ENCODE measurements around the gene VWA5B1. TPM values are rescaled to one million over a fixed set of nuclear protein-coding genes. Genes with fewer than 3 reads are reported as not detected.

The VWA5B1 gene
- total RNA-seq, 6 experiments from 2014 or later: not detected

GRCh38 chr1:20365421-20366055, 74.9 kb downstream of the VWA5B1 start:
- DNase-seq: no peak
- no peaks in the 10 kb centered on the region for H3K36me3 Mint-ChIP-seq (ENCODE audit: low read depth)

DNA sequence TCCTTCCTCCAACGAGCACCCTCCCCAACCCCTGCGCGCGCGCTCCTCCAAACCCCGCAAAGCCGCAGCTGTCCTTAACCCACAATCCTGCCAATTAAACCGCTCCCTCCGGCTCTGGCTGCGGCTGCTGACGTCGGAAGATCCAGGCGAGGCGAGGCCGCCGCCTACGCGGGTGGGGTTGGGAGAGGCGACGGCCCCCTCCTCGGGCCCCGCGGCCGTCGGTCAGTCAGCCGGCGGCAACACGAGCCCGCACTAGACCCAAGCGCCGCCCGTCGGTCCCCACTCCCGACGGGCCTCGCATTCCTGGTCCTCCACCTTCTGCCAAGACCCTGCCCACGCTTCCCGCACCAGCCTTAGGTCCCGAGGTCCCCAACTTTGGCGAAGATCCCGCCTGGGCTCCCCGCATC, 75.4 kb downstream of the VWA5B1 start:
- H3K27me3 Mint-ChIP-seq (ENCODE audit: insufficient read depth): peaks cover 48% of the 10 kb centered on the region
- no peak overlapping the region for H3K27ac Mint-ChIP-seq

More at GRCh38 chr1:20365421-20366055, 74.9 kb downstream of the VWA5B1 start:
- Mint-ChIP-seq H3K9me3 (no peaks in the 10 kb centered on the region), H3K27me3 (ENCODE audit: insufficient read depth) (peaks cover 53% of the 10 kb centered on the region), H3K4me3 (no peak overlapping the region), H3K4me1 (ENCODE audit: low read depth) (no peaks in the 10 kb centered on the region), H3K27ac (no peak overlapping the region)
- TF ChIP-seq, protein P1, sequence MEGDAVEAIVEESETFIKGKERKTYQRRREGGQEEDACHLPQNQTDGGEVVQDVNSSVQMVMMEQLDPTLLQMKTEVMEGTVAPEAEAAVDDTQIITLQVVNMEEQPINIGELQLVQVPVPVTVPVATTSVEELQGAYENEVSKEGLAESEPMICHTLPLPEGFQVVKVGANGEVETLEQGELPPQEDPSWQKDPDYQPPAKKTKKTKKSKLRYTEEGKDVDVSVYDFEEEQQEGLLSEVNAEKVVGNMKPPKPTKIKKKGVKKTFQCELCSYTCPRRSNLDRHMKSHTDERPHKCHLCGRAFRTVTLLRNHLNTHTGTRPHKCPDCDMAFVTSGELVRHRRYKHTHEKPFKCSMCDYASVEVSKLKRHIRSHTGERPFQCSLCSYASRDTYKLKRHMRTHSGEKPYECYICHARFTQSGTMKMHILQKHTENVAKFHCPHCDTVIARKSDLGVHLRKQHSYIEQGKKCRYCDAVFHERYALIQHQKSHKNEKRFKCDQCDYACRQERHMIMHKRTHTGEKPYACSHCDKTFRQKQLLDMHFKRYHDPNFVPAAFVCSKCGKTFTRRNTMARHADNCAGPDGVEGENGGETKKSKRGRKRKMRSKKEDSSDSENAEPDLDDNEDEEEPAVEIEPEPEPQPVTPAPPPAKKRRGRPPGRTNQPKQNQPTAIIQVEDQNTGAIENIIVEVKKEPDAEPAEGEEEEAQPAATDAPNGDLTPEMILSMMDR (IDR thresholded peaks at IDR 0.05): no peak

DNA sequence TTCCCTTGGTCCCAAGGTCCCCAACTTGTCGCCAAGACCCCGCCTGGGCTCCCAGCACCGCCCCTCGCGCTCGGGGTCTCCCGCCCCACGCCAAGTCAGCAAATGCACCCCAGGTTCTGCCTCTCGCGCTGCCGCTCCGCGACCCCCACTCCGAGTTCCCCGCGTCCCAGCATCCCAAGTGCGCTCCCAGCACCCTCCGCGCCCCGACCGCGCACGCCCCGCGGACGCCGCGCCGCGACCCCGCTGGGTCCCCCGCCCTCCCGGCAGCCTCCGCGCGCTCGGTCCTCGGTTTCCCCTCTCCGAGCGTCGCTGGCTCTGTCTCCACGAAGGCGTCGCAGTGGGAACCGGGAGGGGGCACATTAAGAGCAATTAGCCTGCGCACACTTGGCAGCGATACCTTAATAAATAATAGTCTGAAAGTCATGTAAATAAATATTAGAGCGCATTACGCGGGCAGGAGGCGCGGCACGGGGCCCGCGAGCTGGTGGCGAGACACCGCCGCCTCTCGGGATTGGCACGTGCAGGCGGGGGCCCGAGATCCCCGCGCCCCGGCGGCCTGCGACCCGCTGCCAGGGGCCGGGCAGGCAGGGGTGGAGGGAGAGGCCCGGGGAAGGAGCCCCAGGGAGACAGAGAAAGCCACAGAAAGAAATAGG, 75.9 kb downstream of the VWA5B1 start:
- TF ChIP-seq, protein P1 (IDR thresholded peaks at IDR 0.05): no peak
- Mint-ChIP-seq H3K27ac (no peak overlapping the region), H3K36me3 (ENCODE audit: low read depth) (no peaks in the 10 kb centered on the region), H3K4me1 (ENCODE audit: low read depth) (no peaks in the 10 kb centered on the region), H3K4me3 (no peak overlapping the region), H3K9me3 (no peaks in the 10 kb centered on the region), H3K27me3 (ENCODE audit: insufficient read depth) (peaks cover 48% of the 10 kb centered on the region)
- no peak for DNase-seq

More for the DNA sequence above, 75.4 kb downstream of the VWA5B1 start:
- H3K36me3 Mint-ChIP-seq (ENCODE audit: low read depth): no peaks in the 10 kb centered on the region
- DNase-seq: no peak
- H3K4me3 Mint-ChIP-seq: no peak overlapping the region
- no peaks in the 10 kb centered on the region for H3K9me3 Mint-ChIP-seq
- TF ChIP-seq, protein P1 (IDR thresholded peaks at IDR 0.05): no peak
- no peaks in the 10 kb centered on the region for H3K4me1 Mint-ChIP-seq (ENCODE audit: low read depth)

DNA sequence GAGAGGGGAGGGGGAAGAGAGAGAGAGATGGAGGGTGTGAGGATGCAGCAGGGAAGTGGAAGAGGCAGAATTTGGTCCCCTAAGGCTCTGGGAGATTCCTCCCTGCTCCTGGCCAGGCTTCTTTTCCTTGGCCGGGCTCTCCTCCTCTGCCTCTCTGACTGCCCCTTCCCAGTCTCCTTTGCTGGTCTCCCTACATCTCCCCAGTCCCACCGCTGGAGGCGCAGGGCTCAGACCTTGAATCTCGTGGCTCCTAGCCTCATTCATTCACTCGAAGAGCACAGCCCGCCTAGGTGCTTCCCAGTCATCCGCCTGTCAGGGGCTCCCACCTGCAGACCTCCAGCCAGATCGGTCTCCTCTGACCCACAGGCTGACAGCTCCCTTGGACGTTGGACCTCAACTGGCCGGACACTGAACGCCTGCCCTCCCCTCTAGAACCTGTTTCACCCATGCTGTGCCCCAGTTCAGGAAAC, 76.5 kb downstream of the VWA5B1 start:
- H3K9me3 Mint-ChIP-seq: no peaks in the 10 kb centered on the region
- peaks cover 44% of the 10 kb centered on the region for H3K27me3 Mint-ChIP-seq (ENCODE audit: insufficient read depth)
- H3K36me3 Mint-ChIP-seq (ENCODE audit: low read depth): no peaks in the 10 kb centered on the region

GRCh38 chr1:20367626-20368025, 77.0 kb downstream of the VWA5B1 start:
- peaks cover 42% of the 10 kb centered on the region for H3K27me3 Mint-ChIP-seq (ENCODE audit: insufficient read depth)

More for the DNA sequence above, 76.5 kb downstream of the VWA5B1 start:
- Mint-ChIP-seq H3K4me3 (peak overlapping the region; percentile 36; the same call in 1 of the 2 replicates), H3K27ac (no peak overlapping the region), H3K4me1 (ENCODE audit: low read depth) (no peaks in the 10 kb centered on the region)
- TF ChIP-seq, protein P1 (IDR thresholded peaks at IDR 0.05): peak; percentile 70
- peak; percentile 22 for DNase-seq

More at GRCh38 chr1:20367626-20368025, 77.0 kb downstream of the VWA5B1 start:
- TF ChIP-seq, protein P1 (IDR thresholded peaks at IDR 0.05): no peak
- no peaks in the 10 kb centered on the region for H3K4me1 Mint-ChIP-seq (ENCODE audit: low read depth)
- H3K27ac Mint-ChIP-seq: no peak overlapping the region
- H3K9me3 Mint-ChIP-seq: no peaks in the 10 kb centered on the region
- H3K36me3 Mint-ChIP-seq (ENCODE audit: low read depth): no peaks in the 10 kb centered on the region
- no peak for DNase-seq
- no peak overlapping the region for H3K4me3 Mint-ChIP-seq
